GM19463 (cell line): ENCODE results near the gene DSCAML1.

Experiments used
- ATAC-seq: cut with Tn5 transposase; IDR thresholded peaks from one replicate; pipeline ENCODE4 v1.9.1; 2021; ENCODE audit warnings: mild to moderate bottlenecking, moderate library complexity; ENCODE audit not compliant: unreplicated experiment

DSCAML1 gene

DNA sequence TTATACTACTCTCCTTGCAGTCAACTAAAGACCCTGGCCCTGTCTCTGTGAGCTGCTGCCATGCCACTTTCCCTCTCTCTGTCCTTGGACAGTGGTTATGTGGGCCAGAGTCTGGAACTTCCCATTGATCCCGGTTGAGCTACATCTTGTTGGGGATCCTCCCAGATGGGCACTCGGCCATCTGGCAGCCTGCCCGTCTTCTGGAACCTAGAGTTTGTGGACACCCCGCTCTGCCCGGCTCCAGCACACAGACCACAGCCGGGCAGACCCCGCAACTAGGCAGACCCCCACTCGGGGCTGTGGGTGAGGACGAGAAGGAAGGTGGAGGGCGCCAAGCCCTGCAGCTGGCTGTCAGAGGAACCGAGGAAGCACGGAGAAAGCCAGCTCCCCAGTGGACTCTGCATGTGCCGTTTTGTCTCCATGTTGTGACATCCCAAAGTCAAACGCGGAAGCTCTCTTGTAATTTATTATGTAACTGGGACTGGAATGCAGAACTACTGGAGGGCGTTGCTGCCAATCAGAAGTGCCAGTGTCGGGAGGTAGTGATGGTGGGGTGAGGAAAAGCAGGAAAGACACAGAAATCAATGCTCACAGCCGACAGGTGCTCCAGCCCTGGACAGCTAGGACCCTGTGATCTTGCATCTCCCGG is 261.7 kb downstream of the DSCAML1 start:
- ATAC-seq: no peak

DNA sequence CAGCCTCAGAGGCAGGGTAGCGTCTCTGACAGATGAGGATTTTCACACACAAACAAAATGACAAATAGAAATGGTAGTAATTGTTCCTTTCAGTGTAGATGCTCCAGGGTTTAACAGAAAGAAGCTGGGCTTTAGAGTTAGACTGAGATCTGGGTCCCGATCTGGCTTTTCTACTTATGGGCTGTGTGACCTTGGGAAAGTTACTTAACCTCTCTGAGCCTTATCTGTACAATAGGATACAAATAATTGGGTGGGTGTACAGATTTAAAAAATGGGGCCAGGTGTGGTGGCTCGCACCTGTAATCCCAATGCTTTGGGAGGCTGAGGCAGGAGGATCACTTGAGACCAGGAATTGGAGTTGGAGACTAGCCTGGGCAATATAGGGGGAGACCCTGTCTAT is 264.4 kb downstream of the DSCAML1 start:
- no peak for ATAC-seq

DNA sequence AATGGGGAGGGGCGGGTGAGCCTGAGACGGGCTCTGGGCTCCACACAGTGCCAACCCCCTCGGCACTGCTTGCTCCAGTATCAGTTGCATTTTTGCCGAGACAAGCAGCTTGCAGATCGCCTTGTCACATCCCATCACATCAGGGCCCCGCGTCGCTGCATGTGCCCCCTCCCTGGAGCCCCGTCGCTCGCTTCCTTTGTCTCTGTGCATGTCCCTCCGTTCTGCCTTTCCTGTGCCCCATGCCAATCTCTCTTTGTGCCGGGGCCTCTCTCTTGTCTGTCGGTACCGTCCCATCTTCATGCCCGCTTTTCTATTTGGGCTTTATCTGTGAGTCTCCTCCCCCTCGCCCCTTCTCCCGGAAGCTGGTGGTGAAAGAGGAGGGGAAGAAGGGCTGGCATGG is 267.2 kb downstream of the DSCAML1 start:
- ATAC-seq: no peak

DNA sequence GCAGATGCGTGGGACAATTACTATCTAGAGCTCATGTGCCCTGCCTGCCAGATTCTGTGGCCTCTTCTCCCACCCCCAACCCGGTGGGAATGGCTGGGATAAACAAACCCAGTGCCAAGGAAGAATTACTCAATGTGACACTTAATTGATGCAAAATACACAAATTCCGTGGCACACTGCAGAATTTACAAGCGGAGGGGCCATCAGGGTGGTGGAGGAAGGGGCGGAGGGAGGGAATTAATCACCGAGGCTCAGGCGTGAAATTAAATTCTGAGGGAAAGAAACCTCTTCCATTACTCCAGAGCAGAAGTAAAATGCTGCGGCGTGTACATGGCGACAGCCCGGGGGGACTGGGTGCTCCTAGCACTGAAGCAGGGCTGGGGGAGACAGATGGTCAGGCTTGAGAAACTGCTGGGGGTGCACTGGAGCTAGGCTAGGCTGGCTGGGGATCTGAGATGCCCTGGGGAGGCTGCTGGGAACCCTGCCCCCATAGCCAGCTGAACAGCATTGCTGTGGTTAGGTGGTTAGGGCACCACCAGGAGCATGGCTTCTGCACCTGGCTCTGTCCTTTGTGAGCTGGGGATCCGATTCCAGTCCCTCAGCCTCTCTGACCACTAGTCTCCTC is 268.8 kb downstream of the DSCAML1 start:
- no peak for ATAC-seq

DNA sequence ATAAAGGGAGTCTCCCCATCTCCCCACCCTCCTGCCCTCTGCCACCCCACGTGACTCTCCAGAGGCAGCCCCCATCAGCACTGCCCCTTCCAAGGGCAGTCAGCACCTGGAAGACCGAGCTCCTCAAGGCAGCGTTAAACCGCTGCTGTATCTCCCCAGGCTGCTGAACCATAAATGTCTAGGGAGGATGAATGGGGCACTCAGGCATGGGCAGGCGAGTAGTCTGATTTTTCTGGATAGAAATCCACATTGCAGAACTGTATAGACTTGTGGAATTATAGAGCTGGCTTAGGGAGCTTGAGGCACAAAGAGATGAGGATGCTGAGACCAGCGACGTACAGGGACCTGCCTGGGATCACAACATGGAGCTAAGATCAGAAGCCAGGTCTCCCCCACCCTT is 269.7 kb downstream of the DSCAML1 start:
- no peak for ATAC-seq

DNA sequence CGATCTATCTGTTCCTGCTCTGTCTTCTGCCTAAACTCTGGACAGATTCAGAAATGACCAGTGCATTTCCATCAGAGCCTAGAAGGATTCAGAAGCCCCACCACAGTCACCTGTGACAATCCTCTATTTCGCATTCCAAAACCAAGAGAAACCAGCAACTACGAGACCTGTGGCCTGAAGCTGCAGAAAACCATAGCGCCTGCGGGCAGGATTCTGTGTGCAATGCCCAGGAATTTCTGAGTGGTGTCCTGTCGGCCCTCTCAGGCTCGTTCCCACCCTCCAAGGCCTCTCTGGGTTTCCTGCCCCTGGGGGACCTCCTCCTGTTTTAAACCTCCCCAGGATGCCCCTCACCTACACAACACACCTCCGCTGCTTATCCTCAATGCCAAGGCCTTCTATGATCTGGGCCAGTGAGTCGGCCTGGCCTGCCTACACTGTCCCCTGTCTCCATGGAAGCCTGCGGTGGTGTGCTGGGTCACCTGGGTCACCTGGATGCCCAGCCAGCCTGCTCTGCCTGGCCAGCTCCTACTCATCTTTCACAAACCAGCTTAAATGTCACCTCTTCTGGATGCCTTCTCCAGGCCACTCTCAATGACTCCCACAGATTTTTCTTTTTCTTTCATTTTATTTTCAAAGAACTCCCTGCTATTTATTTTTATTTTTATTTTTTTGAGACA is 271.0 kb downstream of the DSCAML1 start:
- ATAC-seq: no peak

DNA sequence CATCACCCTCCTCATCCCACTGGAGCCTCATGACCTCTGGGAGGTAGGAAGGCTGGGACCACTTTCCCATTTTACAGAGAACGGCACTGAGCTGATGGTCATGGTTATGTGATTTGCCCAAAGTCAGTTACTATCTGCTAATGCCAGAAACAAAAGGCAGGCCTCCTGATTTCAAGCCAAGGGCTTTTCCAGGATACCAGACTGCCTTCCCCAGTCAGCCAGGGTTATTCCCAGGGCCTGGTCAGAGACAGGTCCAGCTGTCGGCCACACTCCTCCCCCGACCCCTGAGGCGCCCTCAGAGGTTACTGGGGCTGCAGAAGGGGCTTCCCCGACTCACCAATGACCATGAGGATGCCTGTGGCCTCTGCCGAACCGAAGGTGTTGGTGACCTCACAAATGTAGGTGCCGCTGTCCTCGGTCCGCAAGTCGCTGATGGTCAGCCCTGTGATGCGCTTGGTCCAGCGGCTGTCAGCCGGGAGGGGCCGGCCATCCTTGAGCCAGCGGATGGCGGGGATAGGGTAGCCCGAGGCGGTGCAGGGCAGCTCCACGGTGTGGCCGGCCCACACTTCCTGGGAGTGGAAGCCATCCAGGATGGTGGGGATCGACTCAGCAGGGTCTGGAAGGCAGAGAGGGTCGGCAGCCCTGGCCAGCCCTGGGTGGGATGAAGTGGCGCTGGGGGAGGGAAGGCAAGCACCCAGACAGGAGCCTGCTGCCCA is 272.4 kb downstream of the DSCAML1 start:
- no peak for ATAC-seq

DNA sequence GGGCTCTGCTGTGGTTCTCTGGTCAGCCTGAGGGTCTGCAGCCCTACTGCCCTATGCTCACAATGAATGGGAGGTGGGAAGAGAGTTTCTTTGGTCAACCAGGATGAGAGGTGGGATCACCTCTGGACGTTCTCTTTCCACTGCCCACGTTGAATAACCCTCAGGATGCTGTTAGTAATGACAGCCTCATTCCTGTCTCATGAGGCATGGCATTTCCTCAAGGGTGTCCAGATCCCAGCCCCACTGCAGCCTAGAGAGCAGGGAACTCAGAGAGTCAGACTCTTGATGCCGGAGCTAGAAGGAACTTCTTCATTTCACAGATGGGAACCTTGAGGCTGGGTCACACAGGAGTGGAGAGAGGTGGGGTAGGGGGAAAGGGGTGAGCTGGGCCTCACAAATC is 273.3 kb downstream of the DSCAML1 start:
- ATAC-seq: no peak

DNA sequence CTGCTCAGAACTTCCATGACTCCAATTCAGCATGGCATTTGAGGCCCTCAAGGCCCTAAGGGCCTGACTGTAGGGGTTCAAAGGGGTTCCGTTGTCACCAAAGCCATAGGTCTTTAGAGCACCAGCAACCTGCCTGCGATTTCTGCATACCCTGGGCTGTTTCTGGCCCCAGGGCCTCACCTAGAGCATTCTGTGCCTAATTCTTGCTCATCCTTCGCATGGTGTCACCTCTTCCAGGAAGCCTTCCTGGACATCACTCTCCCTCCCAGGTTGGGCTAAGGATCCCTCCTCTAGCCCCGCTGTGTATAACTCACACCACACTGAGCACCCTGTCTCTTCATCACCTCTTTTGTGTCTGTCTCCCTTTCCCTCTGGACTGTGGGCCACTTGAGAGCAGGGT is 275.0 kb downstream of the DSCAML1 start:
- ATAC-seq: no peak

DNA sequence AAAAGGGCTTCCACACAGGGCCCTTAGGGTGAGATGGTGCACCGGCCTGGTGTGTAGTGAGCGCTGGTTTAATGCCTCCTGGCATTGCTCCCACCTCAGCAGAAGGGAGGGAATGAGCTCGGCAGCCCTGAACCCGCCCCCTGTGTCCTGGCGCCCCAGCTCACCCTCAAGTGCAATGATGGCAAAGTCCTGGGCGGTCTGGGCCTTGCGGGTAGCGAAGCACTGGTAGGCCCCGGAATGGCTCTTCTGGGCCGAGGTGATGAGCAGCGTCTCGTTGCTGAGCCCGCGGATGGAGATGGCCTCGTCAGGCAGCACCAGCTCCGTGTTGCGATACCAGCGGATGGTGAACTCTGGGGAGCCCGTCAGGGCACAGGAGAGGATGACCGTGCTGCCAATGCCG is 276.1 kb downstream of the DSCAML1 start:
- ATAC-seq: no peak

DNA sequence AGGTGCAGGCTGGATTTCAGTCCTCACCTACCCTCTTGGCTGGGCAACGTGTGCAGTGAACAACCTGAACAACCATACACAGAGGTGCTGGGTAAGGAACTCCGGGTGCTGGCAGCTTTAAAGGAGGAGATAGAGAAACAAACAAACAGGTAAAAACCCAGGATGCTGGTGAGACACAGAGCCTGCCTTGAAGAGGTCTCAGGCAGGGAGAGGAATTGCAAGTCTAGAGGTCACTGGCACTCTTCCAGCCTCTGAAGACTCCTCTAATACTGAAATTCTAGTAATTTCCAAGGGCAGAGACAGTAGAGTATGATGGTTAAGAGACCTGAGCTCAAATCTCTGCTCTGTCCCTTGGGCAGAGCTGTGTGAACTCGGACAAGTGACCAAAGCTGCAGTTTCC is 276.8 kb downstream of the DSCAML1 start:
- ATAC-seq: no peak

DNA sequence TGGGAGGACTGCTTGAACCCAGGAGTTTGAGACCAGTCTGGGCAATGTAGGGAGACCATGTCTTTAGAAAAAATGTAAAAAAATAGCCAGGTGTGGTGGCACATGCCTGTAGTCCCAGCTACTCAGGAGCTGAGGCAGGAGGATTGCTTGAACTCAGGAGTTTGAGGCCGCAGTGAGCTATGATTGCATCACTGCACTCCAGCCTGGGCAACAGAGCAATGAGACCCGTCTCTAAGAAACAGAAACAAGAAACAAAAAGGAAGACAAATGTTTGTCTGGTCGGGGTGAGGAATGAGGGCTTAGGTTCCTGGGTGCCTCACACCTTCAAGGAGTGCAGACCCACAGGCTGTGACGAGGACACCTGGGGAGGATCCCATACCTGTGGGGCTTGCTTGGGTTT is 277.4 kb downstream of the DSCAML1 start:
- ATAC-seq: no peak

DNA sequence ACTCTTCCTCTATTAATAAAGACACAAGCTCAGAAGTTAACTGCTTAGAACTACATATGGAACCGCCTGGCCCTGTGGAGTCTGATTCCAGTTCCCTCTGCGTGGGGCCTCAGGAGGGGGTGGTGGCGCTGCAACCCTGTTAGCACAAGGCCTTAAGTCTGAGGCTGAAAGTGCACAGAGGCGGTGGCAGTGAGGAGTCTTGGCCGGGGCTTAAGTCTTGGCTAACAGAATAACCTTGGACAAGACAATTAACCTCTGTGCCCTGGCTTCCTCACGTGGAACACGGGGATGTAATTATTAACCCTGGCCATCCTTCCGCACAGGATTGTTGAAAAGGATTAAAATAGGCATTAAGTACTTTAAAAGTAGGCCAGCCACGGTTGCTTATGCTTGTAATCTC is 277.8 kb downstream of the DSCAML1 start:
- ATAC-seq: no peak

DNA sequence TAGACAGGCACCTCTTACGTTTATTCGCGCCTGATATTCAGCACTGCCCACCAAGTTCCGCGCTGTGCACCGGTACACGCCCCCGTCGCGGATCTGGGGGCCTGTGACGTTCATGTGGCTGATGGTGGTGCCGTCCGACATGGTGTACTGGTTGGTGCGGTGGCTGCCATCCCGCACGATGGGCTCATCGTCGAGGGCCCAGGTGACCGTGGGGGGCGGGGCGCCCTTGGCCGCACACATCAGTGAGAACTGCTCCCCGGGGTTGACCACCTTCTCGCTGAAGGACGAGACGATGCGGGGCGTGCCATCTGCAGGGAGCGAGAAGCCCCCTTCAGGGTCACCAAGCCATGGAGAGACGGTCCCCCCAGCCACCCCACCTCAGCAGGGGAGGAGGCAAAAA is 278.6 kb downstream of the DSCAML1 start:
- no peak for ATAC-seq

DNA sequence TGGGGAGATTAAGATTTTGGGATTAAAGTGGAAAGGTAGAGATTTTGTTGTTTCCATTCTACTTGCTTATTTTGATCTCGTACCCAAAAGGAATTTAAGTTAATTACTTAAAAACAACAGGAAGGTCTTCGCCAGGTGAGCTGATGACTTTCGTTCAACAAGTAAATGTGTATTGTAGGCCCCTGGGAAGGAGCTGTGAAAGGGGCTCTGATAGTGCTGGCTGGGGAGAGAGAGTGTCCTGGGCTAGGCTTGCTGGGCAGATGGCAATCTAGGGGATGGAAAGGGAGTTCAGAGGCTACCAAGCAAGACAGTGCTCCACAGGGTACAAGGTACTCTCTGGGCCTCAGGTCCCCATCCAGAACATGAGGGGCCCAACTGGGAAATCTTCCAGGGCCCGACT is 279.9 kb downstream of the DSCAML1 start:
- no peak for ATAC-seq

DNA sequence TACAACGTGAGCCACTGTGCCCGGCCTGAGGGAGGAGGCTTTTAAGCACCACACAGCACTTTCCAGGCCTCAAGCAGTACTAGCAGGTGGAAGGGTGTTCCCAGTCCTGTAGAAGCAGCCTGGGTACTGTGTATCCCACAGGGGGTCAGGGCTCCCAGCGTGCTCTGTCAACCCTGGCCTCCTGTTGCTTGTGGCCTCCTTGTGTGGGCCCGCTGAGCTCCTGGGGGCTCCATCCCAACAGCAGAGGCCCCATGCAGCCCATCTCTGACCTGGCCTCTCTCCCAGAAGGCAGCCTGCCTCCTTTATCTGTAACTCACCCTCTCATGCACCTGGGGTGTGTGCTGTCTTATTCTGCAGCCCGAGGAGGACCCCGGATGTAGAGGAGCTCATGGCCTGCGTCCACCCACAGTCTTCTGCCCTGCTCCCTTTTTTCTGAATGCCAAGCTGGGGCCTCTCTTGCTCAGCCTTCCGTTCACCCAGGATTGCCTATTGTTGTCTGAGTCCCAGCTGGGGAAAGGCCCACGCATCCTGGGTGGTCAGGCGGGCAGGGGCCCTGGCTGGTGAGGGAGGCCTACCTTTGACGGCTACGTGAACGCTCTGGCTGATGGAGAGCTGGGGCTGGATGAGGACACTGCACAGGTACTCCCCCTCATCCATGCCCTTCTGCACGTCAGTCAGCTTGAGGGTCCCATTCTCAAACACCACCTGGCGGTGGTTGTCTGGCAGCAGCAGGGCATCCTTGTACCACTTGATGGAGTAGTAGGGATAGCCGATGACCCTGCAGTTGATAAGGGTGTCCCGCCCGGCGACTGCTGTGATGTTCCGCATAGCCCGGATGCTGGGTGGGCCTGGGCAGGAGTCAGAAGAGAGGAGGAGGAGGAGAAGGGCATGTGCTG is 280.9 kb downstream of the DSCAML1 start:
- ATAC-seq: no peak

DNA sequence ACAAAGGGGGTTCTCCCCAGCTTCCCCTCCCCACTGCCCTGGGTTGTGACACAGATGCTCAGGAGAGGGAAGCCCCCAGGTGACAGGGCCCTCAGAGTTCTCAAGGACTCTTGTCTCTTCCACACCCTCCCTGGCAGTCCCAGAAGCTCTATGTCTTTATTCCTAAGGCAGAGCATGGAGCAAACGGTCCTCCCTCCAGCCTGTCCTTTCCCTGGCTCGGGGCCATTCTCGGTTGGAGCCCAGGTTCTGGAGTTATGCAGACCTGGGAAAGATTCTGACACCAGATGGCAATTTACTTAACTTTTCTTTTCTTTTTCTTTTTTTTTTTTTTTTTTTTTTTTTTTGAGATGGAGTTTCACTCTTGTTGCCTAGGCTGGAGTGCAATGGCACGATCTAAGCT is 282.8 kb downstream of the DSCAML1 start:
- no peak for ATAC-seq

DNA sequence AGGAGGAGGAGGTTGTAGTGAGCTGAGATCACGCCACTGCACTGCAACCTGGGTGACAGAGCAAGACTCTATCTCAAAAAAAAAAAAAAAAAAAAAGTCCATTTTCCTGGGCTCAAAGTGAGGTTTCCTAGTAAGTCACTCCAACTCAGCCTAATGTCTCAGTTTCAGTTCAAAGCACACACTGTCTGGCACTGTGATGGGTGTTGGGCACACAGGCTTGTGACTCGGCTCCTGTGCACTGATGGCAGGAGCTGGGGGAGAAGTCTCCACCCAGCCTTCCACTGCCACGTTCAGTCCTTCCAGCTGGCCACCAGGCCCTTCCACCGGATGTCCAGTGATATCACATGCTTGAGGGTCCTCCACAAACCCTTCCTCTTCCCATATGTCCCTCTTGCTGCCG is 283.4 kb downstream of the DSCAML1 start:
- no peak for ATAC-seq

DNA sequence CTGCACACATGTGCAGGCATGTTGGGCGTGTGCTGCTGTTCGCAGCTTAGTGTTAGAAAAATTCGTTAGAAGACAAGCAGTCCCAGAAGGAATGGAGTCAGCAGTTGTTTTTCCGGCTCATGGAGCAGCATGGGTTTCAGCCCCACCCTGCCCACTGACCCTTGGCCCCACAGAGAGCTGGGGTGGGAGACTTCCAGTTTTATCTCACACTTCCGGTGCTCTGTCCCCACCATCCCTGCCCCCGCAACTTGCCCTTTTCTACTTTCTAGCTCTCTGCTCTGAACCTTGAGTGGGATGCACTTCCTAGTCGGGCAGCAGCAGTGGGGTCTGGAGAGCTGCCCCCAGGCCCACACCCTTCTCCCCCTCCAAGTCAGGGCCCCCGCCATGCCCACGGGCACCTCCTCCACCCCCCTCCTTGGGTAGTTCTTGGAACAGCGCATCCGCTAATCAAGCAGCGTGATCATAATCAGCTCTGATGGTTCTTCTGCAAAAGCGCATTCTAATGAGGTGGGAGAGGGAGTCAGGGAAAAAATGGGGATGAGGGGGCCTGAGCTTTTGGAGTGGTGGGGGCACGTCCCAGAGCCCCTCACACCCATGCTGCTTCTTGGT is 285.0 kb downstream of the DSCAML1 start:
- ATAC-seq: no peak

DNA sequence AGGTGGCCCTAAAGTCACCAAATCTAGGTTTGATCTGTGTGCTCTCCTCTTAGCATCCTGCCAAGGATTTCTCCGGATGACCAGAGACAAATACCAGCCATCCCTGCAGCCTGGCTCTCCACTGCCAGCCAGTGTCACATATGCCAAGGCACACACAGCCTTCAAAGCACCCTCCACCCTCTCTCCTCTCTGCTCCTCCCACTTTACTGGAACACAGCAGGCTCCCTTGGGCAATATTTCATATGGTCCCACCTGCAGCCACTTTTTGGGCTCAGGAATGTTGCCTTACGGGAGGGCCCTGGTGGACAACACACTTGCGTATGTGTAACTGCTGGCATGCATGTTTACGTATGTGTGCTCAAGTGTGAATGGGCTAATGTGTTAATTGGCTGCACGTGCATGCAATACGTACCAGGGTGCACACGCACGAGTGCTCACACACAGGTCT is 285.5 kb downstream of the DSCAML1 start:
- ATAC-seq: no peak
